NK-92 (cell line): ENCODE measurements around the gene FUCA1.
A peak's percentile ranks its signal among the peaks of the same experiment; 100 is the strongest.
"Not testable (repeated sequence)": the region's sequence is repeated elsewhere in the genome, so short reads cannot be mapped to it uniquely, and the experiment has no call there.

Source experiments
- DNase-seq: peaks from one replicate; lab custom pipeline; 2025; ENCODE audit not compliant: unreplicated experiment; lab: John Stamatoyannopoulos, UW

Gene FUCA1

DNA sequence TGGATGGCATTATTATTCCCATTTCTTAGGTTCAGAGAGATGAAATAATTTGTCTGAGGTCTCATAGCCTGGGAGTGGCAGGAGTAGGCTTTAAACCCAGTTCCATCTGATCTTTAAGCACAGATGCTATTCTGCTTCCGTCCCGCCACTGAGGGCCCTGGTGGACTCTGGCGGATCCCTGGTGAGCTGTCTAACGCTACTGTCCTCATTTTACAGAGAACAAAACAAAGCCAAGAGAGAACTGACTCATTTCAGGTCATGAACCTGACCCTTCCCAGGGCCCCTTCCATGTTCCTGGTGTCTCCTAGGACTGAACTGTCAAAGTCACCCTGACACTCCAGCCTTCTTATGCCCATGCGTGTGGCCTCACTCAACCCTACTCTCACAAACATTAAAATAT, 64.4 kb downstream of the FUCA1 start:
- DNase-seq, result no peak

- DNase-seq, result not testable (repeated sequence)
Observed at GRCh38 chr1:23802809-23803342, 65.2 kb downstream of the FUCA1 start.

DNA sequence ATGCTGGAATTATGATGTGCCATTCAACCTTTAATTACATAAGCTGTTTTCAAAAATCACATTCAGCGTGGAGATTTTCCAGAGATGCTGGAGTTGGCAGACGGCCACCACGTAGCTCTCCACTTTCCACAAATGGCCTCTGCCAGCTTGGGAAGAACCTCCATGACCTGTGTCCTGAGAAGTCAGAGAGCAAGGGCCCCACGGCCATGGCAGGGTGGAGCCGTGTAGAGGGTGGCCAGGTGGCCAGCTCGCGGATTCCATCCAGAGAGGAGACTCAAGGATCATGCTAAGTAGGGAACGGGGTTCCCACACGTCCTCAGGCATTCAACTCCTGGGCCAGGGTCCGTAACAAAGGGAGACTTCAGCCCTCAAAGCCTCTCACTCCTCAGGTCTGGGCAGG, 66.2 kb downstream of the FUCA1 start:
- DNase-seq, result no peak

- no peak for DNase-seq
Observed at GRCh38 chr1:23801338-23801748, 66.7 kb downstream of the FUCA1 start.

GRCh38 chr1:23800400-23801337, 67.4 kb downstream of the FUCA1 start, which contains the start of gene GALE:
Gene GALE (minus strand): TSS chr1:23800754. CDS start chr1:23799007, 1,747 bp downstream.
- peak; percentile 67 for DNase-seq

GRCh38 chr1:23799570-23800399, 68.3 kb downstream of the FUCA1 start:
- no peak for DNase-seq

- DNase-seq, result no peak
Observed at GRCh38 chr1:23799255-23799569, 68.9 kb downstream of the FUCA1 start.

- no peak for DNase-seq
Observed at GRCh38 chr1:23798662-23799142, 69.4 kb downstream of the FUCA1 start.

- DNase-seq, result no peak
Observed at GRCh38 chr1:23797478-23798448, 70.3 kb downstream of the FUCA1 start.

GRCh38 chr1:23796466-23797271, 71.4 kb downstream of the FUCA1 start:
- no peak for DNase-seq

DNA sequence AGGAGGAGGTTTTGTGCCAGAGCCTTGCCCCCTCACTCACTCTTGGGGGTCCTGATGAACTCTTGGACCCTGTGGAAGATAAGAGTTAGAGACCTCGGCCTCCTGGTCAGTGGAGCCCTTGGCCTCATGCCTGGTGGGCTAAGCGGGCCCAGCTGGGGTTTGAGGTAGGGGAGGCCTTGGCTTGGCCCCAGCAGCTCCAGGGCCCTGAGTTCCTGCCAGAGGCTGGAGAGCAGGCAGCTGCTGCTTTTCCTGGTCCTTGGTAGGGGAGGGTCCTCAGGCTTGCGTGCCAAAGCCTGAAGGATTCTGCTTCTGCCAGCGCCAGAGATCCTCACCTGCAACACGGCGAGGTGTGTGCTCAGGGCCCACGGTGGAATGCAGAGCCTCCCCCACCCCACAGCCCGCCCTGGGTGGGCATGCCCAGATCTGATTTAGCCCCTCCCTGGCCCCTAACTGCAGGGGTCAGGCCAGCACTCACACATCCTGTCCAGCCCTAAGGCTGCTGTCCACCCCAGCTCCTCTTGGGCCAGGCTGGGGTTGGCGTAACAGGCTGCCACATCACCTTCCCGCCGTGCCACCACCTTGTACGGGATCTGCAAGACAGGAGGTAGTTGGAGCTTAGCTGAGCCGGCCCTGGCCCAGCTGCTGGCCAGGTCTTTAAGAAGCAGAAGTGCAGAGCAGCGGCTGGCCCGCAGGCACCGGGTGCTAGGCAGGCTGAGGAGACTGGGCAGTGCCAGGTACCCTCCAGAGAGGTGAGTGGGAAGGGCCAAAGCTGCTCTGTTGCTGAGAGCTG, 72.2 kb downstream of the FUCA1 start:
- DNase-seq, result no peak
